Measurements from ENCODE around the gene GK2. TPM values are rescaled to one million over a fixed set of nuclear protein-coding genes. Genes with fewer than 3 reads are reported as not detected.

The GK2 gene
- not detected for polyA plus RNA-seq (ENCODE audit: insufficient read length in 4 of 4)

- no peak for DNase-seq (ENCODE audit: low read depth in 4 of 4, low spot score in 3 of 4)
Observed at GRCh38 chr4:79408063-79408462, at the start of gene GK2. Gene GK2, minus strand, starts transcription at chr4:79408228. Its CDS starts 28 bp downstream, at chr4:79408200.

GRCh38 chr4:79455216-79455615 is 47.2 kb upstream of the GK2 start:
- no peak for DNase-seq (ENCODE audit: low read depth in 4 of 4, low spot score in 3 of 4)

- DNase-seq (ENCODE audit: low read depth in 4 of 4, low spot score in 3 of 4): no peak
Observed at GRCh38 chr4:79454656-79455055, 46.6 kb upstream of the GK2 start.

- no peak for DNase-seq (ENCODE audit: low read depth in 4 of 4, low spot score in 3 of 4)
Observed at GRCh38 chr4:79450053-79450452, 42.0 kb upstream of the GK2 start.

- no peak for DNase-seq (ENCODE audit: low read depth in 4 of 4, low spot score in 3 of 4)
Observed at GRCh38 chr4:79446145-79446544, 38.1 kb upstream of the GK2 start.

- DNase-seq (ENCODE audit: low read depth in 4 of 4, low spot score in 3 of 4): peak; percentile 10 to 44 (median 16)
Observed at GRCh38 chr4:79445371-79445781, 37.3 kb upstream of the GK2 start.

- no peak for DNase-seq (ENCODE audit: low read depth in 4 of 4, low spot score in 3 of 4)
Observed at GRCh38 chr4:79442422-79442821, 34.4 kb upstream of the GK2 start.

- DNase-seq (ENCODE audit: low read depth in 4 of 4, low spot score in 3 of 4): no peak
Observed at GRCh38 chr4:79439489-79439888, 31.5 kb upstream of the GK2 start.

GRCh38 chr4:79431839-79432238 is 23.8 kb upstream of the GK2 start:
- no peak for DNase-seq (ENCODE audit: low read depth in 4 of 4, low spot score in 3 of 4)

- no peak for DNase-seq (ENCODE audit: low read depth in 4 of 4, low spot score in 3 of 4)
Observed at GRCh38 chr4:79429113-79429903, 21.3 kb upstream of the GK2 start.

GRCh38 chr4:79426989-79427388 is 19.0 kb upstream of the GK2 start:
- DNase-seq (ENCODE audit: low read depth in 4 of 4, low spot score in 3 of 4): no peak

- no peak for DNase-seq (ENCODE audit: low read depth in 4 of 4, low spot score in 3 of 4)
Observed at GRCh38 chr4:79425586-79425985, 17.6 kb upstream of the GK2 start.

GRCh38 chr4:79421483-79421882 is 13.5 kb upstream of the GK2 start:
- DNase-seq (ENCODE audit: low read depth in 4 of 4, low spot score in 3 of 4): no peak

GRCh38 chr4:79413886-79414285 is 5.9 kb upstream of the GK2 start:
- no peak for DNase-seq (ENCODE audit: low read depth in 4 of 4, low spot score in 3 of 4)

- DNase-seq (ENCODE audit: low read depth in 4 of 4, low spot score in 3 of 4): no peak
Observed at GRCh38 chr4:79413032-79413885, 5.2 kb upstream of the GK2 start.

- no peak for DNase-seq (ENCODE audit: low read depth in 4 of 4, low spot score in 3 of 4)
Observed at GRCh38 chr4:79404666-79405065, 3.4 kb downstream of the GK2 start.

- no peak for DNase-seq (ENCODE audit: low read depth in 4 of 4, low spot score in 3 of 4)
Observed at GRCh38 chr4:79403356-79403755, 4.7 kb downstream of the GK2 start.

GRCh38 chr4:79402332-79402851 is 5.6 kb downstream of the GK2 start:
- no peak for DNase-seq (ENCODE audit: low read depth in 4 of 4, low spot score in 3 of 4)

GRCh38 chr4:79399076-79399475 is 9.0 kb downstream of the GK2 start:
- DNase-seq (ENCODE audit: low read depth in 4 of 4, low spot score in 3 of 4): no peak

- DNase-seq (ENCODE audit: low read depth in 4 of 4, low spot score in 3 of 4): no peak
Observed at GRCh38 chr4:79397951-79398350, 10.1 kb downstream of the GK2 start.

- DNase-seq (ENCODE audit: low read depth in 4 of 4, low spot score in 3 of 4): no peak
Observed at GRCh38 chr4:79396794-79397193, 11.2 kb downstream of the GK2 start.

- no peak for DNase-seq (ENCODE audit: low read depth in 4 of 4, low spot score in 3 of 4)
Observed at GRCh38 chr4:79395841-79396240, 12.2 kb downstream of the GK2 start.

All from left renal pelvis (tissue), 4 donors.